HG02884 (cell line): Measurements from ENCODE around the gene ELAVL1.
"Not testable (repeated sequence)": the region's sequence is repeated elsewhere in the genome, so short reads cannot be mapped to it uniquely, and the experiment has no call there.

ENCODE experiments used
- ATAC-seq: cut with Tn5 transposase; IDR thresholded peaks from one replicate; pipeline ENCODE4 v1.9.1; 2021; ENCODE audit warnings: mild to moderate bottlenecking, moderate library complexity; ENCODE audit not compliant: unreplicated experiment

The ELAVL1 gene

DNA sequence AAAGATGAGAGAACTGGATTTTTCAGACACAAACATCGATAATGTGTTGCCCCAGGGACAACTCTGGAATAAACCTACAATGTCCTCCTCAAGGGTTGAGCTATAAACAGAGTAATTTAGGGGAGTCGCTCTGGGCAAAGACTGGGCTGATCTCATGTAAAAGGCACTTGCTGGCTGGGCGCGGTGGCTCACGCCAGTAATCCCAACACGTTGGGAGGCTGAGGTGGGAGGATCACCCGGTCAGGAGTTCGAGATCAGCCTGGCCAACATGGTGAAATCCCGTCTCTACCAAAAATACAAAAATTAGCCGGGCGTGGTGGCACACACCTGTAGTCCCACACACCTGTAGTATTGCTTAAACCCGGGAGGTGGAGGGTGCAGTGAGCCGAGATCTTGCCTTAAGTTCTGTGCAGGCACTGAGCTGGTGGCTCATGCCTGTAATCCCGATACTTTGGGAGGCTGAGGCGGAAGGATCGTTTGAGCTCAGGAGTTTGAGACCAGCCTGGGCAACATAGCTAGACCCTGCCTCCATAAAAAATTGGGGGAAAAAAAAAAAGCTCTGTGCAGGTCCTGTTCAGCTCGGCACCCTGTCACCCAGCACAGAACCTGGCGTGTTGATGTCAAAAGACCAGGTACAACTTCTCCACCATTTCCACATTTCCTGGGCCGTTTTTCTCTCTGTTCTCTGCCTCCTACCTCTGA is 63.4 kb downstream of the ELAVL1 start:
- no peak for ATAC-seq

DNA sequence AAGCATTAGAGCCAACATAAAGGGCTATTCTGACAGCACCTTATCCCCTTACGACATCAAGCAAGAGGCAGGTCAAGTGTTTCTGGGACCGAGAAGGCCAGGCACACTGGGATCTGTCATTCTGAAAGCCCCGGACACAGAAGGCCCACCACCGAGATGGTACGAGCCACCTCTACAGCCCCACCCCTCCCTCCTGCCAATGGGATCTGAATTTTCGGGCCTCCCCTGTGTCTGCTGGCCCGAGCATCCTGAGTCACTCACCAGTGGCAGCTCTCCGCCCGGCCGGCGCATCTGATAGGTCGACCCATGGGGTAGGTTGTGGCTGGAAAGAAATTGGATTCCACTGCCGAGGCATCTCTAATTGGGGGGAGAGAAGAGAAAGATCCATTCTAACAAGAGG is 64.6 kb downstream of the ELAVL1 start:
- ATAC-seq, result no peak

DNA sequence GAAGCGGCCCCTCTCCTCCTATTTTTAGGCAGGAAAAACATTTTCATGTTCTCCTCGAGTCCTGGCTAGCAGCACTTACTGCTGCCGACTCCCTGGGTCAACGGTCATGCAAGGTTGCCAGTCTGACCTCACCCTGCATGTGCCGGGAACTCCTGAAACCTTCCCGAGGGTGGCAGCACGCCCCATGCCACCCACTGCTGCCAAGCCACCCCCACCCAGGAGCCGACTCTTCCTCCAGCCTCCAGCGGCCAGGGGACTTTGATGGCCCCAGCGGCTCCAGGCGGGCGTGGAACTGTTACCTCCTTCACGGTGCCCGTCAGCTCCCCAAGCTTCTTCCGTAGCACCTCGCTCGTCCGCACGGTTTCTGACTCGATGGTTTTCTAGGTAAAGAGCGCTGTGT is 70.7 kb downstream of the ELAVL1 start:
- ATAC-seq, result no peak

DNA sequence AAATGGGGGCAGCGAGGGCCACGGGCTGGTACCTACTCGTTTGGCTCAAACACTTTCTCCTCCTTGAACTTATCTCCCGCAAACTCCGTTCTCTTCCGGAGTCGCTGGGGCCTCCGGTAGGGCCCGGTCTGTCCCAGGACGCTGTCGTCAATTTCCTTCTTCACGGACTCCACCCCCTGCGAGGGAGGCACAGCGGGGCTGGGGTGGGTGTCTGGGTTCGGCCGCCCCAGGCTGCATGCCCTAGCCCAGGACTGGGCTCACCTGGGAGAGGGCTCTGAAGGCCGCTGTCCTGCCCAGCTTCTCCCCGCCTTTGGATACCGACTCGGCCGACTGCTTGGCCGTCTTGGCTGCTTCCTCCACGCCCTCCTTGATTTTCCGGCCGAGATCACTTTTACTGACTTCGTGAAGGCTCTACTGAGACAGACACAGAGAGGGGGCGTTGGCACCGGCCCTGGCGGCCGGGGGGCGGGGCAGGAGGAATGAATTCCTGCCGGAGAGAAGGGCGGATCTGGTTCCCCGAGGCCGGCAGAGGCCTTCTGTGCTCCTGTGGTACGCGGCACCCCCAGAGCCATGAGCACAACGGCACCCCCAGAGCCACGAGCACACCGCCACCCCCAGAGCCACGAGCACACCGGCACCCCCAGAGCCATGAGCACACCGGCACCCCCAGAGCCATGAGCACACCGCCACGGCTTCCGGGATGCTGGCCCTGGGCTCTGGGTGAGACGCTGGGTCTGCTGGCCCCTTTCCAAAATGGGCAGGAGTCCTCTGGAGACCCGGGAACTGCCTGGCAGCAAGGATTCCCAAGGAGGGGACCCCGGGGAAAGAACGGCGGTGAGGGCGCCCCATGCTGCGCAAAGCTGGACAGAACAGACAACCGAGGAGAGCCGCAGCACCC is 71.4 kb downstream of the ELAVL1 start:
- no peak for ATAC-seq

DNA sequence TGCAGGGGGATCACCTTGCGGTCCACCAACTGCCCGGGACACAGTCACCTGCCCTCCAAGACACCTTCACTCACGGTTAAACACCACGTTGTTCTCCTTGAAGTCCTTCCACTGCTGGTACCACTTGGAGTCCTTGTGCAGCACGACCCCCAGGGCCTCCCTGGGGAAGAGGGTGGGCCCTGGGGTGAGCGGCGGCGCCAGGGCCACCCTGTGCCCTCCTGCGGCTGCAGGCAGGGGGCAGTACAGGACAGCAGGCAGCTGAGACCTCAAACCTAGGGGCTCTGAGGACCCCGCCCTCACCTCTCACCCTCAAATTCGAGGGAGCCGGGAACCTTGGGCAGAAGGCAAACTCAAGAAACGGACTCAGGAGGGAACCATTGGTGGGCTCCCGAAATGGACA is 72.0 kb downstream of the ELAVL1 start:
- no peak for ATAC-seq

DNA sequence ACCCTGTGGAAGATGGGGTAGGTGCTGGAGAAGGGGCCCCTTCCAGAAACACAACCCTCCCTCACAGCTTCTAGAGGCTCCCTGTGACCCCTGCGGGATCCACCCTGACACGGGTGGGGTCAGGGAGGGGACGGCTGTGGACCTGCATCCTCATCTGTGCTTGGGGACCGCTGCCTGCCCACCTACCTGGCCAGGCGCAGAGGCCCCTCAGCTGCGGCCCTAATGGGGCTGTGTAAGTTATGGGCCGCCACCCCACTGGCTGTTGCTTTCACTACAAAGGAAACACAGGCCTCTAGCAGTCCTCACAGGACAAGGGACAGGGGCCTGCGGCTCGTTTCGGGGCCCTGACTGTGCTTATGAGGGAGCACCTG is 72.5 kb downstream of the ELAVL1 start:
- ATAC-seq, result no peak

DNA sequence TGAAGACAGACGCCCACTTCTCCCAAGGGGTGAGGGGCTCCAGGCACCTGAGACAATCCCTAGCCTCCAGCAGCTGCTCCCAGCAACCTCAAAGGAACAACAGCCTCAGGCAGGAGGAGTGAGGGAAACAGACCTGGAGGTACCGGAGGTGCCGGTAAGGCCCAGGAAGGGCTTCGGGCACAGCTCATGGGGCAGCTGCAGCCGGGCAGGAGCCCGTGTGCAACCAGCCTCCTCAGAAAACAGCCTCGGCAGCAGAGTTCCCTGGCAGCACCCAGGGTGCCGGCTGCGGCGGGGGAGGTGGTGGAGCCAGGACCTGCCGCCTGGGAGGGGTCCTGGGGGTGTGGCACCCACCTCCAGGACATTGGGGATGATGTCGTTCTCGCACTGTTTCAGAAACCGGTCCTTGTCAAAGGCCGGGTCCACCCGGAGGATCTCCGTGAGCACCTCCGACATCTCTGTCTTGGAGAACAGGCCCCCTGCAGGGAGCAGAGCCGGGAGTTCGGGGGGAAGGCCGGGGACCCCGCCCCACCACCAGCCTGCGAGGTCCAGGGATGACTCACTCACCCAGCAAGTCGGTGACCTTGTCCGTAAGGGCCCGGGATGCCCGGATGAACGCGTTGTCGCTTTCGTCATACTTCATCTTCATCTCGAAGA is 73.0 kb downstream of the ELAVL1 start:
- no peak for ATAC-seq

DNA sequence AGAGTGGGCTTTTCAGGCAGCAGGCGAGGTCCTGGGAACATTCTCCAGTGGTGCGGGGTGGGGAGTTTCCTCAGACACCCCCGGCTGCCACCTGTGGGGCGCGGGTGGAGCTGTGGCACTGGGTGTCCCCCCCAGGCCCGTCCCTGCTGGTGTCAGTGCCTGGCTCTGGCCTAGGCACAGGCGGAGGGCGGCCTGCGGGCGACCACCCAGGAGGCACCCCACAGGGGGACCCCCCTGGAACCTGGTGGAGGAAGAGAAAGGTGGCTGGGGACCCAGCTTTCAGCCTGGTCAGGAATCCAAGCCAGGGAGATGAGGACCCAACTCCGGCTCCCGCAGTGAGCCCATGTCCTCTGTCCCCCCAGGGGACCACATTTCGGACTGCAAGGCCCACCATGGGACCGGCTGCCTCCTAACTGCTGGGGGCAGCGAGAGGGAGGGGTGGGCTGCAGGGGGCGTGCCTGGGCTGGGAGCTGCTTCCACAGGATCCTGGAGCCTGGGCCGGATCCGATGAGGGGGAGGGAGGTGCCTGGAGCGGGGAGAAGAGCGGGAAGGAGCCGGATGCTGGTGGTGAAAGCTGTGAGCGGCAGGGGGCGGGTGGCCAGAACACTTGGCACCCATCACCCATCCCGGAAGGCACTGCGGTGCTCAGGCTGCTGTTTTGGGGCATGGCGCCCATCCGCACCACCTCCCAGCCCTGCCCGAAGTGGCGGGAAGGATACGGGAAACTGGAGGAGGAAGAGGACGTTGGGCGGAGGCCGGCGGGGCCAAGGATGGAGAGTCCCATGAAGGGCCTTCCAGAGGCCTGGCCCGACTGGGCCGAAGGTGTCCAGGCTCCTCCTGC is 74.0 kb downstream of the ELAVL1 start:
- ATAC-seq, result no peak

DNA sequence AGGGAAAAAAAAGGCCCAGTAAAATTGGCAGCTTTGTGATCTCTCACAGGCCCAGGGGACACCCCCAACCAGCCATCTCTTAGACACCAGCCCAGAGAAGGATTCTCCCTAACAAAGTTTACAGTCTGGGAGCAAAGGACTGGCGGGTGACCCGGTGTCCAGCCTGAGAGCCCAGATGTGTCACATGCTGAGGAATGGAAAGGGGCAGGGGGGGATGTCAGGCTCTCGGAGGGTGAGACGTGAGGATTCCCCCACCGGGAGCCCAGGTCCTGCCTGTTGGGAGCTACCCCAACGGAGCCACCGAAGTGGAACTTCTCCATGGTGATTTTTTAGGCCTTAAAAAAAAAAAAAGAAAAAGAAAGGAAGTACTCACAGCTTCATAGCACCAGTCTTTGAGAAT is 74.7 kb downstream of the ELAVL1 start:
- no peak for ATAC-seq

DNA sequence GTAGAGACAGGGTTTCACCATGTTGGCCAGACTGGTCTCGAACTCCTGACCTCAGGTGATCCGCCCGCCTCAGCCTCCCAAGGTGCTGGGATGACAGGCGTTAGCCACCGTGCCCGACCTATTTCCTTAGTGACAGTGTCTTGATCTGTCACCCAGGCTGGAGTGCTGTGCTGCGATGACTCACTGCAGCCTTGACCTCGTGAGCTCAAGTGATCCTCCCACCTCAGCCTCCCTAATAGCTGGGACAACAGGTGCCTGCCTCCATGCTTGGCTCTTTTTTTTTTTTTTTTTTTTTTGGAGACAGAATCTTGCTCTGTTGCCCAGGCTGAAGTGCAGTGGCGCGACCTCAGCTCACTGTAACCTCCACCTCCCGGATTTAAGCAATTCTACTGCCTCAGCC is 75.4 kb downstream of the ELAVL1 start:
- ATAC-seq, result not testable (repeated sequence)

DNA sequence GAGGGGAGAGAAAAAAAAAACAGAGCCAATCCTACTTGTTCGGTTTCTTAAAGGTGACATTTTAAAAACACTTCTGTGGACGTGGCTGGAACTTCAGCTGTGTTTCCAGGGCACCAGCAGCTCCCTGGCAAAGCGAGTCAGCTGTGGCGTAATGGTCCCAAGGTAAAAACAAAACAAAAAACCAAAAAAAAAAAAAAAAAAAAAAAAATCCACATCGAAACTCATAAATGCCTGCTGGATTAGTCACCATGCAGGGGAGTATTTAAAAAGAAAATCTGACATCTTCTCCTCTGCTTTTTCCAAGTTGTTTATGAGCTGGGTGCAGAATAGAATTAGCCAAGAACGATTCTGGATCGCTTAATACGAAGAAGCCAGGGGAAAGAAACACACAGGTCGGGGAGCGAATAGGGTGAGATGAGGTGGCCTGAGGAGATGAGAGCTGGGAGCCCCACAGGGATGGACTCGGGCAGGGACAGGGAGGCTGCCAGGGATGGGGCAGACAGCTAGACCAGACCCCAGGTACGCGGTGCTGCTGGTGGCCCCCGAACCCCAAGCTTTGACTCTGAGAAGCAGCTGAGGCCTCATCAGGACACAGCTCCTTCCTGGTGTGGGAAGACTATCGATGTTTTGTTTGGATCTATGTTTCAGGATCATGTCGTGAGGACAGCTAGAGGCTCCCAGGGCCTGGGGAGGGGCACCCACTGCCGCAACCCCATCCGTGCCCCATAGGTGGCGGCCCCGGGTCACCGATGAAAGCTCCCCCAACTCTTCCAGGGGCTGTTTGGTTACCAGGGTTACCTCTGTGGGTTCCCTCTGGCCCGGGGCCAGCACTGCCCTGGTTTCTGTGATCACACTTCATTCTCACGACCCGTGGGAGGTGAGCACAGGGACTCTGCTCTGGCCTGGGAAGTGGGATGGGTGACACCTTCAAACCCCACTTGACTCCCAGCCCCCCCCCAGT is 76.4 kb downstream of the ELAVL1 start:
- ATAC-seq, result no peak

DNA sequence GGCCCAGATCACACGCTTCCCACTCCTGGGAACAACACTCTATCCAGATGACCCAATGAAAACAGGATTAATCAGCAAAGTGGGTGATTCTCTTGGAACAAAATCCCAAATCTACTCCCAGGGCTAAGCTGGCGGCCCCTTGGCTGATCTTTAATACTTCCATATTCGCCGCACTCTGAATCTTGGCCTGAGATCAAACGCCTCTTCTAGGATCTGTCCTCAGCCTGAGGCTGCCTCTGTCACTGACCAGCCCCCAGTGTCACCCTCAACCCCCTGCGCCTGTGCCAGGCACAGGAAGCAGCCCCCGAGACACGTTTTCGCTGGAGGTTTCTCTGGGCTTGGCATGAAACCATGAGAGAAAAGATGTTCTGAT is 77.1 kb downstream of the ELAVL1 start:
- no peak for ATAC-seq

DNA sequence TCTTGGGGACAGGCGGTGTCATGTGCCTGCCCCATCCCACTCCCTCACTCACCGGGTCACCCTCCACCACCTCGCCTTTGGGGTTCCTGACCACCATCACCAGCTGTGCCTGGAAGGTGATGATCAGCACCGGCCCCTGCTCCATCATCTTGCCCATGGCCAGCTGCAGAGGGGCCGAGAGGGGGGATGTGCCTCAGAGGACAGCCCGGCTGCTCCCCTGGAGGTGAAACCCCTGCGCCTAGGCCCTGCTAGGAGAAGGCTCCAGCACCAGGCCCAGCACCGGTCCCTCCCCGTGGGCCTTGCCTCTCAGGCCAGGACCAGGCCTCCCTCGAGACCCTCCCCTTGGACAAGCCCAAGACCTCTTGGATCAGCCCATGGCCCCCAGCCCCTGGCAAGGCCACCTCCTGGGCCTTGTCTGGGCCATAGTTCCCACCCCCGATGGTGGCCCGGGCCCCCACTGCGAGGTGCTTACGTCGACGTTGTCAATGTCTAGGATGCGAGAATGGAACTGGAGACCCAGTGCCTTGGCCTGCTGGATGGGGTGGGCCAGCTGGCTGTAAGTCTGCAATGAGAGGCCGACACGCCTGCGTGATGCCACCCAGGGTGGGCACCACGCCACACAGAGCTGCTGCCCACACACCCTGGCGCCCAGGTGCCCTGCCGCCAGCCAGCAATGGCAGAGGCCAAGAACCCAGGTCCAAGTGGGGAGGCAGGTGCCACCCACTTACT is 77.7 kb downstream of the ELAVL1 start:
- no peak for ATAC-seq

DNA sequence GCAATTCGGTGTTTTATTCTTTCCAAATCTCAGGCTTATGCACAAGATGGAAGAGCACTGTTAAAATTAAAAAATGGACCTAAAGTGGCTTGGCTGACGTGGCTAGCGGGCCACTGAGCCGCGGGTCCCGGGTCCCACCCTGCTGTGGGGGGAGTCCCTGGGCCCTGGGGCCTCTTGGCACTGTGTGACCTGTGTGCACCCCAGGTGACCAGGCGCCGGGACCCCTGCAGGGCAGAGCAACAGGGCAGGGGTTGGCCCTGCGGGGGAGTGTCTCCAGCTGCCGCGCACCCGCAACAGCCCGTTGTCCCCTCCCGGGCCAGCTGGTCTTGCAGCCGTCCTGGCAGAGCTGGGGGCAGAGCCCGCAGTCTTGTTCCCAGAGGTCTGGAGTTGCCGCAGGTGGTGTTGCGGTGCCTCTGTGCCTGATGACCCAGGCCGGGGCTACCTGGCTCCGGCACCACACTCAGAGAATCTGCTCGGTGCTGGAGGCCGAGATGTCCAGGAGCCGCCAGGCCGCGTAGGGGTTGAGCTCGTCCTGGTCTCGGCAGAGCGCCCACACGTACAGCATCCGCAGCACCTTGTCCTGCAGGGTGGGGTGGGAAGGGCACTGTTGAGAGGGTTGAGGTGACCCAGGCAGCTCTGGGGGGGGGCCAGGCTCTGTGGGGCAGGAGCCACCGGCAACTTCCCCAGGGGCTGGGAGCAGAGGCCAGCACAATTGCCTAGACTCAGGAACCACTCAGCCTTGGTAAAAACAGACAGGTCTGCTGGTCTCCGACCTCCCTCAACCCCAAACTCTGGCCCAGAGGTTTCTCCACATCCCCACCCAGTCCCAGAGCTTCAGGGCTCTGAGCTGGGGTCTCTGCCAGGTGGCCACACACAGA is 78.5 kb downstream of the ELAVL1 start:
- ATAC-seq, result no peak

DNA sequence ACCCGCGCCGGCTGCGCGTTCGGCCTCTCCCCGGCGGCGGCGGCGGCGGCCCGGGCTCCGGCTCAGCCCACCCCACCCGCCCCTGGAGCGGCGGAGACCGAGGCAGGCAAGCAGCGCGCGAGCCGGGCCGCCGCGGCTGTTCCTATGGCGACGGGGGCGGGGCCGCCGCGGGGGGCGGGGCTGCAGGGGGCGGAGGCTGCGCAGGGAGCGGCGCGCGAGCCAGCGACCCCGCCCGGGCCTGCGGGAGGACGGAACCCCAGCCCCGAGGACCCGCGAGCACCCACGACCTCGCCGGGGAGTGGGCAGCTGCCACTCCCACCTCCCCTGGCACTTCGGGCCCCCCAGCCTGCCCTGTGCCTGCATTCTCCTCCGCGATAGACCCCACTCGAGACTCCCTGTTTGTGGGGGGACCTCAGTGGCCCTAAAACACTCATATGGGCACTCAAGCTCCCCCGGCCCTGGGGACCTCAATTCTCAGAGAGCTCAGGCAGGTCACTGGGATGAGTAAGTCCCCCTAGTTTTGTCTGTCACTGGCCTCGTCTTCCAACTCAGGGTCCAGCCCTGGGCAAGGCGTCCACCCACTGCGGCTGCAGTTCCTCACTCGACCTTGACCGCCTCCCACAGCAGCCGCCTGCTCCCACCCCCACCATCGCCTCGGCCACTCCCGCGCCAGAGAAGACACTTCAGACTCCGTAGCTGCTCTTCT is 79.3 kb downstream of the ELAVL1 start, which contains the start of gene CTXN1:
TSS of gene CTXN1 (minus strand) at position 115 of the 706 bp plus-strand sequence. CDS start 597 bp downstream, outside the sequence.
- no peak for ATAC-seq

DNA sequence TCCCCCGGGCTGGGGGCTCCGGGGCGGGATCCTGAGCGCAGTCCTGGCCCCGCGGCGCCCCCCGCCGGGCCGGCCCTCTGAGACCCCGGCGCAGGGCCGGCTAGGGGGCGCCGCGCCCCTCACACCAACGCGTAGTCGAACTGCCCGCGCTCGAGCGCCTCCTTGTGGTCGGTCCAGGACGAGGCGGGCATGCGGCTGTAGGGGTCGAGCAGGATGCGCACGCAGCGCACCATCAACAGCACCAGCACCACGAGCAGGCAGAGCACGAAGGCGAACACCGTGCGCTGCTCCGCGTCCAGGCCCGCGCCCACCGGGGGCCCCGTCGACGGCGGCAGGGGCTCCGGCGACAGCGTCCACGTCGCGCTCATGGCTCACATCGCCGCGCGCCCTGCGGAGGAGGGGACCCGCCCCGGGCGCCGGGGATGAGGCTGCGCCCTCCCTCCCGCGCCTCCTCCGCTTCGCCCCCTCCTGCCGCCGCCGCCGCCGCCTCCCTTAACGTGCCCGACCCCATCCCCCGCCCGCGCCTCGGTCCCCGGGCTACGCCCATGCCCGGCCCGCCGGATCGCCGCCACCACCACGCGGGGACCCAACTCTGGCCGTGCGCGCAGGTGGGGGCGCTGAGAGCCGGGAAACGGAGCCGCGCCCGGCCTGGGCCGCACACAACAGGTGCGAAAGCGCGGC is 80.1 kb downstream of the ELAVL1 start:
- ATAC-seq, result no peak

DNA sequence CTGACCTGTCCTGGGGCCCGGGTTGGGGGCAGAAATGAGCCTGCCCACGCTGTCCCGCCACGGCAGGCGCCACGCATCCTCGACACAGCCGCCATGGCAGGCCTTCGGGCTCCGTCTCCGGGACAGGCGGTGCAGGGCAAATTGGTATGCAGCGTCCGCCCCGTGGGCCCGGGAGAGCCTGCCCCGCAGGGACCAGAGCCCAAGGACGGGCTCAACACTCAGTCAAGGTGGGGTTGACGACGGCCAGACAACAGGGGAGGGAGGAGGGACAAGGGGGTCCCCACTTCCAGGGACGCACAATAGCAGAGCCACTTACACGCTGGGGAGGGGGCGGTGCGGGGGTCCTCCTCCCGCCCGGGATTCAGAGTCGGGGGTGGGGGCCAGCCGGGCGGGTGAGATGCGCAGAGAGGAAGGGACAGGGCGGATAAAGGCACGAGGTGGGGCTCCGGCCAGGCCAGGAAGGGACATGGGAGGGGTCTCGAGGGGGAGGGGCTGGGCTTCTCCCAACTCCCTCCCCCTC is 80.7 kb downstream of the ELAVL1 start:
- no peak for ATAC-seq
